Measurements from ENCODE around the gene EGF. TPM values are rescaled to one million over a fixed set of nuclear protein-coding genes. Genes with fewer than 3 reads are reported as not detected.

Gene EGF
- total and polyA plus RNA-seq, 11 donors = 1.3 to 15.0 (median 8.8) TPM

DNA sequence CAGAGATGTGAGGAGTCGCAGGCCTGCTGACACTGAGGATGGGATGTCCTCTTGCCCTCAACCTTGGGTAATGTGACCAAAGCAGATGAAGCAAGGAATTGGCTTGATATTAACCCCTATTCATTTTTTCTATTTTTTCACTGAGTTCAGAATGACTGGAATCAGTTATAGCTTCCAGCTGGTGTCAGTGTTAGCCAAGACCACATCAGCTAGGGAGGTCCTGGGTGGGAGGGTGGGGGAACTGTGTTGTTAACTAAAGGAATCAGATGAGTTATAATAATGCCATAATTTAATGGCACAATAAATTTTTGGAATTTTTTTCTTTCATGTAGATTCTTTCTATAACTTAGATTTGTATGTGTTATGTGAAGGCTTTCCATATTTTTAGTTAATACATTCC is 91.9 kb downstream of the EGF start:
- Histone ChIP-seq H3K9me3 (no peaks in the 10 kb centered on the region), H3K4me3 (no peak overlapping the region), H3K4me1 (peaks cover 0 to 6% (median 0%) of the 10 kb centered on the region in 12 donors), H3K27ac (no peak overlapping the region), H3K36me3 (no peaks in the 10 kb centered on the region), H3K27me3 (peaks cover 0 to 5% (median 0%) of the 10 kb centered on the region in 9 donors)
- no peak for TF ChIP-seq POLR2A (IDR thresholded peaks at IDR 0.05)
- TF ChIP-seq, protein P1, sequence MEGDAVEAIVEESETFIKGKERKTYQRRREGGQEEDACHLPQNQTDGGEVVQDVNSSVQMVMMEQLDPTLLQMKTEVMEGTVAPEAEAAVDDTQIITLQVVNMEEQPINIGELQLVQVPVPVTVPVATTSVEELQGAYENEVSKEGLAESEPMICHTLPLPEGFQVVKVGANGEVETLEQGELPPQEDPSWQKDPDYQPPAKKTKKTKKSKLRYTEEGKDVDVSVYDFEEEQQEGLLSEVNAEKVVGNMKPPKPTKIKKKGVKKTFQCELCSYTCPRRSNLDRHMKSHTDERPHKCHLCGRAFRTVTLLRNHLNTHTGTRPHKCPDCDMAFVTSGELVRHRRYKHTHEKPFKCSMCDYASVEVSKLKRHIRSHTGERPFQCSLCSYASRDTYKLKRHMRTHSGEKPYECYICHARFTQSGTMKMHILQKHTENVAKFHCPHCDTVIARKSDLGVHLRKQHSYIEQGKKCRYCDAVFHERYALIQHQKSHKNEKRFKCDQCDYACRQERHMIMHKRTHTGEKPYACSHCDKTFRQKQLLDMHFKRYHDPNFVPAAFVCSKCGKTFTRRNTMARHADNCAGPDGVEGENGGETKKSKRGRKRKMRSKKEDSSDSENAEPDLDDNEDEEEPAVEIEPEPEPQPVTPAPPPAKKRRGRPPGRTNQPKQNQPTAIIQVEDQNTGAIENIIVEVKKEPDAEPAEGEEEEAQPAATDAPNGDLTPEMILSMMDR (IDR thresholded peaks at IDR 0.05) = no peak
- no peak for ATAC-seq
- DNase-seq = no peak
- 86 to 100% (median 92%) methylated on average over 1 of the region's 1 CpG for WGBS, 4 donors
- intact Hi-C loops (cut with DNase I) = loop anchor here in 5 of 10 donors (2.0 to 10.0 kb wide), 3 partner anchors 193 to 506 kb away; partner anchors contain the start of gene ELOVL6 (in 1 of the 5)

DNA sequence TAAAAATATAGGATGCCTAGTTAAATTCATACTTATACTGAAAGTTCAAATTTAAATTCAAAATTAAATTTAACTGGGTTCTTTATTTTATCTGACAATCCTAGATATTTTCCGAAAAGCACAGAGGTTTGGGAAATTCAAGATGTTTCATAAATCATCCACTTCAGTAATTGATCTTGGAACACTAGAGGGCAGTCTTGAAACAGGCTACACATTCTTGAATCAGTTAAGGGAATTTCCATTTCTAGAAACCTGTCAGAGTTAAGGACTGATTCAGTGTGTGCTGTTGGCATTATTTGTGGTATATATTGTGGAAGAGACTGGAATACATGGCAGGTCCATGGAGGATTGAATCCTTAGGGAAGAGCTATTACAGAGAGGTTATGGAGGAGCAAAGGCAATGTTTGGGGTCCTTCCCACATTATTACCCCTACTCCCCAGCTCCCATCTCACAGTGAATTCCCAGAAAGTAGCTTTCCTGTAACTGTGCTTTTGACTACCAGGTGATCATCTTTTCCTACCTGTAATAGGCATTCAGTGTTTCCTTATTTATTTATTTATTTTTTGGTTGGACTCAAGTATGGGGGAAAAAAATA is 92.9 kb downstream of the EGF start:
- H3K4me1 ChIP-seq = peaks cover 0 to 6% (median 0%) of the 10 kb centered on the region in 12 donors
- H3K9me3 ChIP-seq = no peaks in the 10 kb centered on the region
- H3K27me3 ChIP-seq = peaks cover 0 to 5% (median 0%) of the 10 kb centered on the region in 9 donors
- intact Hi-C loops (cut with DNase I) = loop anchor here in 8 of 10 donors (1.0 to 10.0 kb wide), 8 partner anchors 207 to 512 kb away; no protein-coding TSS in a partner anchor
- no peaks in the 10 kb centered on the region for H3K36me3 ChIP-seq
- no peak for TF ChIP-seq POLR2A (IDR thresholded peaks at IDR 0.05)
- TF ChIP-seq, protein P1 (IDR thresholded peaks at IDR 0.05) = peak; percentile 45 to 77 (median 62)
- no peak overlapping the region for H3K4me3 ChIP-seq
- 8 to 21% (median 20%) methylated on average over 1 of the region's 1 CpG for WGBS, 4 donors
- DNase-seq (no peak), ATAC-seq (peak in 1 of 4 donors; percentile 61)
- no peak overlapping the region for H3K27ac ChIP-seq

DNA sequence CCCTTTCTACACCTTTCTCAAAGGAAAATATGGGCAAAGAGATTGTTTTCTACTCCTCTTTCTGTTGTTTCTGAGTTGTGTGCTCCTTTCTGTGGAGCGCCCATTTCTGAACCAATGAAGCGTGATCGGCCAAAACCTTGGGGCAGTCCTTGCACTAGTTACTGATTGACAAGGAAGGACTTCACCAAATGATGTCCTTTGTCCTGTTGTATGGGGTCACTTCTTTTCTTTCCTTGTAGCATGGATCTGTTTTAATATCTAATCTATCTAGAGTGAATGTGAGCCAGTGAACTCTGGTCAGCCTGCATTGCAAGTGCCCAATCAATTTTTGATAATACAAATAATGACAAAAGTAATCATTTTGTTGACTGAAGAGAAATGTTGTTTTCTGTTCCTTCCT is 94.5 kb downstream of the EGF start:
- Histone ChIP-seq H3K9me3 (no peaks in the 10 kb centered on the region), H3K27me3 (peaks cover 0 to 5% (median 0%) of the 10 kb centered on the region in 9 donors), H3K4me1 (peaks cover 0 to 6% (median 0%) of the 10 kb centered on the region in 12 donors), H3K36me3 (no peaks in the 10 kb centered on the region), H3K27ac (no peak overlapping the region), H3K4me3 (no peak overlapping the region)
- DNase-seq (no peak), ATAC-seq (no peak)
- intact Hi-C loops (cut with DNase I) = loop anchor here in 6 of 10 donors (2.0 to 10.0 kb wide), 6 partner anchors 205 to 510 kb away; no protein-coding TSS in a partner anchor
- TF ChIP-seq, protein P1 (IDR thresholded peaks at IDR 0.05) = no peak
- TF ChIP-seq POLR2A (IDR thresholded peaks at IDR 0.05) = no peak
- WGBS, 4 donors = 95 to 97% (median 96%) methylated on average over 3 of the region's 3 CpGs

DNA sequence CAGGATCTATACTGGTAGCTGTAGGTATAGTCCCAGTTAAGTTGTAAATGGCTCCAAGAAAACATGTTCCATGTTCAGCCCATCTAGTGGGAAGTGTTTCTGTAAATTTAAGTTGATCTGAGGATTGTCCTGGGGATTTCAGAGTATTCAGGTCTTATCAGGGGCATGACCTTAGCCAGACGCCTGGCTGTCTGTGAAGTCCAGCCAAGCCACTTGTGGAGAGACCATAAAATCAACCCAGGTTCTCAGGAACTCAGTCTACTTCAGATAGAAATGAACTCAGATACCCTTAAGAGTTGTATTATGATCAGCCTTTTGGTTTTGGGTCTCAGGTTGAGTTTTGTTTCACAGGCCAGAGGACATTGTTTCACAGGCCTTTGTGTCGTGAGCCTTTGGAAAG is 95.9 kb downstream of the EGF start:
- intact Hi-C loops (cut with DNase I) = loop anchor here in 4 of 10 donors (5.0 to 10.0 kb wide), 4 partner anchors 204 to 509 kb away; no protein-coding TSS in a partner anchor
- Histone ChIP-seq H3K9me3 (no peaks in the 10 kb centered on the region), H3K27me3 (peaks cover 0 to 3% (median 0%) of the 10 kb centered on the region in 9 donors), H3K4me1 (peaks cover 0 to 6% (median 0%) of the 10 kb centered on the region in 12 donors), H3K36me3 (no peaks in the 10 kb centered on the region), H3K4me3 (no peak overlapping the region), H3K27ac (no peak overlapping the region)
- DNase-seq (no peak), ATAC-seq (peak in 1 of 4 donors; percentile 42)
- TF ChIP-seq, protein P1 (IDR thresholded peaks at IDR 0.05) = no peak
- no peak for TF ChIP-seq POLR2A (IDR thresholded peaks at IDR 0.05)
- 31 to 48% (median 37%) methylated on average over 2 of the region's 2 CpGs for WGBS, 4 donors

Data from heart left ventricle (tissue), 16 donors.